ENCODE results near the gene CCNB1IP1.
"Not testable (repeated sequence)": the region's sequence is repeated elsewhere in the genome, so short reads cannot be mapped to it uniquely, and the experiment has no call there.

Gene CCNB1IP1

GRCh38 chr14:20305265-20306078, 27.6 kb downstream of the CCNB1IP1 start, which contains the start of gene TTC5:
Gene TTC5, minus strand, starts transcription at chr14:20305951. Its CDS starts 14 bp downstream, at chr14:20305937.
- no peak within 1 kb of the TSS for H3K27ac ChIP-seq (ENCODE audit: low read length)
- peak; percentile 68 for DNase-seq (ENCODE audit: low read depth, low spot score)
- no peaks in the 10 kb centered on the region for H3K27me3 ChIP-seq (ENCODE audit: control insufficient read depth, insufficient read depth, low read length)
- H3K9me3 ChIP-seq (ENCODE audit: control insufficient read depth, insufficient read depth, low read length), result no peaks in the 10 kb centered on the region
- WGBS (ENCODE audit: insufficient coverage, insufficient read length), result no CpG with 5 or more reads among the region's 27 CpGs
- H3K4me1 ChIP-seq (ENCODE audit: control insufficient read depth, insufficient read depth, low read length), result no peaks in the 10 kb centered on the region
- no peaks in the 10 kb centered on the region for H3K36me3 ChIP-seq (ENCODE audit: control insufficient read depth, insufficient read depth, low read length)
- peak within 1 kb of the TSS; percentile 90 for H3K4me3 ChIP-seq (ENCODE audit: low read length)

- H3K27me3 ChIP-seq (ENCODE audit: control insufficient read depth, insufficient read depth, low read length), result no peaks in the 10 kb centered on the region
- H3K36me3 ChIP-seq (ENCODE audit: control insufficient read depth, insufficient read depth, low read length), result peaks cover 8% of the 10 kb centered on the region; the same call in 1 of the 2 replicates
- H3K4me1 ChIP-seq (ENCODE audit: control insufficient read depth, insufficient read depth, low read length), result no peaks in the 10 kb centered on the region
- no peaks in the 10 kb centered on the region for H3K9me3 ChIP-seq (ENCODE audit: control insufficient read depth, insufficient read depth, low read length)
- H3K4me3 ChIP-seq (ENCODE audit: low read length), result no peak overlapping the region
- no peak for DNase-seq (ENCODE audit: low read depth, low spot score)
- WGBS (ENCODE audit: insufficient coverage, insufficient read length), result no CpG with 5 or more reads among the region's 1 CpG
- H3K27ac ChIP-seq (ENCODE audit: low read length), result no peak overlapping the region
Observed at GRCh38 chr14:20302042-20302755, 30.9 kb downstream of the CCNB1IP1 start.

- Histone ChIP-seq H3K9me3 (ENCODE audit: control insufficient read depth, insufficient read depth, low read length) (no peaks in the 10 kb centered on the region; the same call in 1 of the 2 replicates), H3K27ac (ENCODE audit: low read length) (no peak overlapping the region)
Observed at GRCh38 chr14:20295067-20295466, 38.0 kb downstream of the CCNB1IP1 start.

GRCh38 chr14:20294636-20295035, 38.4 kb downstream of the CCNB1IP1 start:
- no peaks in the 10 kb centered on the region for H3K4me1 ChIP-seq (ENCODE audit: control insufficient read depth, insufficient read depth, low read length)
- no peaks in the 10 kb centered on the region; the same call in 1 of the 2 replicates for H3K9me3 ChIP-seq (ENCODE audit: control insufficient read depth, insufficient read depth, low read length)
- no peak overlapping the region for H3K4me3 ChIP-seq (ENCODE audit: low read length)
- no peak for DNase-seq (ENCODE audit: low read depth, low spot score)
- H3K27ac ChIP-seq (ENCODE audit: low read length), result no peak overlapping the region
- no CpG with 5 or more reads among the region's 2 CpGs for WGBS (ENCODE audit: insufficient coverage, insufficient read length)
- H3K27me3 ChIP-seq (ENCODE audit: control insufficient read depth, insufficient read depth, low read length), result no peaks in the 10 kb centered on the region
- peaks cover 11% of the 10 kb centered on the region; the same call in 1 of the 2 replicates for H3K36me3 ChIP-seq (ENCODE audit: control insufficient read depth, insufficient read depth, low read length)

More at GRCh38 chr14:20295067-20295466, 38.0 kb downstream of the CCNB1IP1 start:
- Histone ChIP-seq H3K27me3 (ENCODE audit: control insufficient read depth, insufficient read depth, low read length) (no peaks in the 10 kb centered on the region), H3K4me1 (ENCODE audit: control insufficient read depth, insufficient read depth, low read length) (no peaks in the 10 kb centered on the region), H3K36me3 (ENCODE audit: control insufficient read depth, insufficient read depth, low read length) (peaks cover 11% of the 10 kb centered on the region; the same call in 1 of the 2 replicates), H3K4me3 (ENCODE audit: low read length) (no peak overlapping the region)
- no CpG with 5 or more reads among the region's 4 CpGs for WGBS (ENCODE audit: insufficient coverage, insufficient read length)
- no peak for DNase-seq (ENCODE audit: low read depth, low spot score)

- no CpG with 5 or more reads among the region's 1 CpG for WGBS (ENCODE audit: insufficient coverage, insufficient read length)
- not testable (repeated sequence) for H3K27ac ChIP-seq (ENCODE audit: low read length); H3K36me3 ChIP-seq (ENCODE audit: control insufficient read depth, insufficient read depth, low read length); H3K4me1 ChIP-seq (ENCODE audit: control insufficient read depth, insufficient read depth, low read length); H3K9me3 ChIP-seq (ENCODE audit: control insufficient read depth, insufficient read depth, low read length); H3K4me3 ChIP-seq (ENCODE audit: low read length); H3K27me3 ChIP-seq (ENCODE audit: control insufficient read depth, insufficient read depth, low read length); DNase-seq (ENCODE audit: low read depth, low spot score)
Observed at GRCh38 chr14:20281998-20282397, 51.1 kb downstream of the CCNB1IP1 start.

- H3K36me3 ChIP-seq (ENCODE audit: control insufficient read depth, insufficient read depth, low read length); H3K27ac ChIP-seq (ENCODE audit: low read length); H3K9me3 ChIP-seq (ENCODE audit: control insufficient read depth, insufficient read depth, low read length); H3K27me3 ChIP-seq (ENCODE audit: control insufficient read depth, insufficient read depth, low read length); DNase-seq (ENCODE audit: low read depth, low spot score); H3K4me3 ChIP-seq (ENCODE audit: low read length); H3K4me1 ChIP-seq (ENCODE audit: control insufficient read depth, insufficient read depth, low read length): not testable (repeated sequence)
- no CpG with 5 or more reads among the region's 7 CpGs for WGBS (ENCODE audit: insufficient coverage, insufficient read length)
Observed at GRCh38 chr14:20280265-20280664, 52.8 kb downstream of the CCNB1IP1 start.

GRCh38 chr14:20278414-20278813, 54.7 kb downstream of the CCNB1IP1 start:
- no peak for DNase-seq (ENCODE audit: low read depth, low spot score)
- Histone ChIP-seq H3K9me3 (ENCODE audit: control insufficient read depth, insufficient read depth, low read length) (no peaks in the 10 kb centered on the region; the same call in 1 of the 2 replicates), H3K27ac (ENCODE audit: low read length) (no peak overlapping the region), H3K27me3 (ENCODE audit: control insufficient read depth, insufficient read depth, low read length) (no peaks in the 10 kb centered on the region), H3K36me3 (ENCODE audit: control insufficient read depth, insufficient read depth, low read length) (no peaks in the 10 kb centered on the region), H3K4me3 (ENCODE audit: low read length) (no peak overlapping the region), H3K4me1 (ENCODE audit: control insufficient read depth, insufficient read depth, low read length) (no peaks in the 10 kb centered on the region)
- WGBS (ENCODE audit: insufficient coverage, insufficient read length), result no CpG with 5 or more reads among the region's 1 CpG

GRCh38 chr14:20277409-20277808, 55.7 kb downstream of the CCNB1IP1 start:
- no peaks in the 10 kb centered on the region for H3K36me3 ChIP-seq (ENCODE audit: control insufficient read depth, insufficient read depth, low read length)
- no peak overlapping the region for H3K4me3 ChIP-seq (ENCODE audit: low read length)
- no peaks in the 10 kb centered on the region for H3K27me3 ChIP-seq (ENCODE audit: control insufficient read depth, insufficient read depth, low read length)
- no CpG with 5 or more reads among the region's 2 CpGs for WGBS (ENCODE audit: insufficient coverage, insufficient read length)
- no peaks in the 10 kb centered on the region for H3K4me1 ChIP-seq (ENCODE audit: control insufficient read depth, insufficient read depth, low read length)
- no peak for DNase-seq (ENCODE audit: low read depth, low spot score)
- peaks cover 2% of the 10 kb centered on the region for H3K9me3 ChIP-seq (ENCODE audit: control insufficient read depth, insufficient read depth, low read length)
- H3K27ac ChIP-seq (ENCODE audit: low read length), result no peak overlapping the region

GRCh38 chr14:20274062-20274461, 59.0 kb downstream of the CCNB1IP1 start:
- Histone ChIP-seq H3K4me3 (ENCODE audit: low read length) (no peak overlapping the region), H3K36me3 (ENCODE audit: control insufficient read depth, insufficient read depth, low read length) (no peaks in the 10 kb centered on the region), H3K27ac (ENCODE audit: low read length) (no peak overlapping the region), H3K9me3 (ENCODE audit: control insufficient read depth, insufficient read depth, low read length) (peaks cover 4% of the 10 kb centered on the region), H3K4me1 (ENCODE audit: control insufficient read depth, insufficient read depth, low read length) (no peaks in the 10 kb centered on the region), H3K27me3 (ENCODE audit: control insufficient read depth, insufficient read depth, low read length) (no peaks in the 10 kb centered on the region)
- DNase-seq (ENCODE audit: low read depth, low spot score), result no peak
- WGBS (ENCODE audit: insufficient coverage, insufficient read length), result no CpG with 5 or more reads among the region's 2 CpGs

GRCh38 chr14:20264361-20264760, 68.7 kb downstream of the CCNB1IP1 start:
- not testable (repeated sequence) for H3K27ac ChIP-seq (ENCODE audit: low read length); H3K4me3 ChIP-seq (ENCODE audit: low read length); H3K4me1 ChIP-seq (ENCODE audit: control insufficient read depth, insufficient read depth, low read length); H3K27me3 ChIP-seq (ENCODE audit: control insufficient read depth, insufficient read depth, low read length); H3K36me3 ChIP-seq (ENCODE audit: control insufficient read depth, insufficient read depth, low read length); H3K9me3 ChIP-seq (ENCODE audit: control insufficient read depth, insufficient read depth, low read length); DNase-seq (ENCODE audit: low read depth, low spot score)
- WGBS (ENCODE audit: insufficient coverage, insufficient read length), result no CpG with 5 or more reads among the region's 5 CpGs
